NCI-H524 treated with DMSO at 0.1 percent for 48 hours (cell line): ENCODE results near the gene EHBP1.
"Not testable (repeated sequence)": the region's sequence is repeated elsewhere in the genome, so short reads cannot be mapped to it uniquely, and the experiment has no call there.

Experiments
- DNase-seq: peaks from one replicate; lab custom pipeline; 2025; lab: John Stamatoyannopoulos, UW

The EHBP1 gene

DNA sequence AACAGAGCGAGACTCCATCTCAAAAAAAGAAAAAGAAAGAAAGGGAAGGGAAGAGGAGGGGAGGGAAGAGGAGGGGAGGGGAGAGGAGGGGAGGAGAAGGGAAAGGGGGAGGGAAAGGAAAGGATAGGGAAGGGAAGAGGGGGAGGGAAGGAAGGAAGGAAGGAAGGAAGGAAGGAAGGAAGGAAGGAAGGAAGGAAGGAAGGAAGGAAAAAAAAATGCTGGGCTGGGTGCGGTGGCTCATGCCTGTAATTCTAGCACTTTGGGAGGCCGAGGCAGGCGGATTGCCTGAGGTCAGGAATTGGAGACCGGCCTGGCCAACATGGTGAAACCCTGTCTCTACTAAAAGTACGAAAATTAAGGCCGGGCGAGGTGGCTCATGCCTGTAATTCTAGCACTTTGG lies 314.2 kb downstream of the EHBP1 start:
- DNase-seq: not testable (repeated sequence)

DNA sequence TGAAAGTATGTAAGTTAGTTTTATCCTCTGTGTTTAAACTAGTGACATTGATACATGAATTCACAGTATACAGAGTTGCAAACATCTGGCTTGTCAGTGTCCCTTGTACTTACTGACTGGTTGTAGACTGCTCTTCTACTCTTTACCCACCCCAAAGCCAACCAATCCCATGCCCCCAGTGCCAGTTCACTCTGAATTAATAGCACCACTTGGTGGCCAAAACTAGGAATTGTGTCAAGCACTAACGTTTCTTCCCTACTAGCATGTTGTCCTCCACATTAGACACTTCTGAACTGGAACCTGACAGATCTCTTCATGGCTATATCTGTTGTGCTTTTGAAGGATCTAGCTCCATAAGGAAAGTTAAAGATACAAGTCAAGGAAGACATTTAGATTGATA lies 317.9 kb downstream of the EHBP1 start:
- no peak for DNase-seq

DNA sequence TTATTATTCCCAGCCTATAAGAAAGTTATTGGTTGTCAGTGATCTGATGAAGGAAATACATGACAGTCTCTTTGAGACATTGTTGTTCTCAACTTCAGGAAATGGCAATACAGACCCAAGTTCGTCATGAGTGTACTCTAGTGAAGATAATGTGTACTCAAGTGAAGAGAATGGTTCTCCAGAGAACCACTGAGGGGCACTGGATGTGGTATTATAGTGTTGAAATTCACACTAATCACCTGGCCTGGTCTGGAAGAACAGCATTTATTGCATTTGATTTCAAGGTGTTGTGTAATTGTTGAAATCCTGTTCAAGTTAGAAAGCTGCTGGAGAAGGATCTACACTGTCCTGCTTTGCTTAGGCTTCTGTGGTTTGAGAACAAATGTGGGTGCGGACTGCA lies 321.7 kb downstream of the EHBP1 start:
- no peak for DNase-seq

DNA sequence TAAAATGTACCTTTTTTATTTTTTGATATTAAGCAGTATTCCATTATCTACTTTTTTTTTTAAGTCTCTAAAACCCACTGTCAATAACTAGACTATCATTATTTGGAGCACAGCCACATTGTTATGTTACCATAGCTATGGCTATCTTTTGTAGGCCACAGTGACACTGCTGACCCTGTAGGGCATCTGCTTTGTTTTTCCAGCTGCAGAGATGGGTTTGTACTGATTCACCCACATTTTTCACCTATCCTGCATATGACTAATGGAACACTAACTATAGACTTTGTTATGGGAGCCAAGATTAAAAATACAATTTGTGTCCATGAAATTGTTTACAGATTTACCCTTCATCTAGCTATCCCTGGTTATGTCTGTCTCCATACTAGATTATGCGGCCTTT lies 323.5 kb downstream of the EHBP1 start:
- no peak for DNase-seq

DNA sequence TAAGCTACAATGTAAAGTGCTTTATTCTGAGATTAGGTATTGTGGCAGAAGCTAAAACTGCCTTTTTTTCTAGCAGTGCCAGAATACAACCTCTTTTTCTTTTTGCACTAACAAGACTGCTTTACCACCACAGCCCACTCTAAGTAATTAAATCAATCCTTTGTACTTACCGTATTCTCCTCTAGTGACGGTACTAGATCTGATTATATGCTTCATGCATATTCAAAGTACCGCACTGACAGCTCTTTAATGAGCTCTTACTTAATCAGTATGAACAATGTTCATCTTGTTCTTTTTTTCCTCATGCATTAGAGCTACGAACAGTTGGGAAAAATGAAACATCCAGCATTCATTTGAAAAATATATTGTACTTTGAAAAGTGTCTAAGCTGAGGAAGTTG lies 329.0 kb downstream of the EHBP1 start:
- no peak for DNase-seq

DNA sequence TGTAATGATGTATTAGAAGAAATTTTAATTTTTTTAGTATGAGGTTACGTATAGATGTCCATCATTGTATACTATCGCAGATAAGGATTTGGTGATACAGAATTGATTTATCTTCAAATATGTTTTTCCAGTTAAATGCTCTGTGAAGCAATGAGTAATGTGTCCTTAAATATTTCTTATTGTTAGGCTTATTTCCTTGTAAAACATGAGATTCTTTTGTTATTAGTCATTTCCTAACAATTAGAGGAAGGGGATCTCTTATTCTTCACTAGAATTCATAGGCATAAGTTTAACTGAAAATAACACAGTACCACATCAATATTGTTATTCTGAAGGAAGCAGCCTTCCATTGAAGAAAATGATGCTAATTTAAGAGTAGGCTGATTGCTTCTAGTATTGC lies 329.7 kb downstream of the EHBP1 start:
- no peak for DNase-seq

DNA sequence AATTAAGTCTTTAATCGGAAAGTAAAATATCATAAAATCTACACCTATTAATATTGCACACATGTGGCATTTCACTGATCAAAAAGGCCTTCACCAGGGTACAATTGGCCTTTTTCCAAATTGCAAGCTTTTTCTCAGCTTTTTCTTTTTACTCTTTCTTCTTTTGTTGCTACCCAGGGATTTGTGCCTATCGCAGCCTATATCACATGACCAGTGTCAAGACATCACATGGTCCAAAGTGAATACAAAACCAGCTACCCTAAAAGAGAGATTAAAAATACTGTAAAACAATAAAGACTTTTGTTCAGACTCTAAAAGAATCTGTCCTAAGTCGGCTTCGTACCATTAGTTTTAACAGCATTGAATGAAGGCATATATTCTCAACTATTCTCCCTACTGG lies 330.1 kb downstream of the EHBP1 start:
- no peak for DNase-seq

DNA sequence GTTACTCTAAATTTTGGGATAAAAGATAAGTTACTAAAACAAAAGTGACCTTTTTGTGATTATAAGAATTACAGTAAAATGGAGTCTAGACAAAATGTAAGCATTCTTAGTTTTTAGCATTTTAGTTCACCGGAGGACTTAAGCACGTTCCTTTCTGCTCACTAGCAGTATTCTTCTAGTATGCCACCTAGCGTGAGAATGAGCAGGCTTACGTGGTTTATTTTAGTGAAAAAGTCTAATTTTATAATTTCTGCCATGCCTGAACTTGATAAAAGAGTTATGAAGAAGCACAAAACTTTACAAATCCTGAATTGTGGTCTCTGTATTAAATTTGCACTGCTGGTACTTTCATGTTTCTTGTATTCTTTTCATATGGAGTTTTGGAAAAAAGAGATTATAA lies 332.5 kb downstream of the EHBP1 start:
- no peak for DNase-seq

DNA sequence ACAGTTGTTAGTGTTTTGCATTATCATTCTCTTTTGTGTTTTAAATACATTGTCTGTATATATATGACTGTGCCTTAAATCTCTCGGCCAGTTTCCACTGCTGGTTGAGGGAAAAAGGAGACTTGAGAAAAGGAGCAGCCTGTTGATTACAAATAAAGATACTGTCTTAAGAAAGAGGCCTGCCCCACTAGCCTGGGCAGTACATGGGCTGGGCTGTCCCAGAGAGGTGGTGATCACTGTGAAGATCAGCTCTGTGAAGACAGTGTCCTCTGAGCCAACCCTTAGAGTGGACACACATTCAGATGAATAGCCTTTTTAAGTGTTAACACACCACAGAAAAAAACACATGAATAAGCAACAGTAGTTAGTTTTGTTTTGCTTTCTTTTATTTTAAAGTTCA lies 335.1 kb downstream of the EHBP1 start:
- DNase-seq: no peak

DNA sequence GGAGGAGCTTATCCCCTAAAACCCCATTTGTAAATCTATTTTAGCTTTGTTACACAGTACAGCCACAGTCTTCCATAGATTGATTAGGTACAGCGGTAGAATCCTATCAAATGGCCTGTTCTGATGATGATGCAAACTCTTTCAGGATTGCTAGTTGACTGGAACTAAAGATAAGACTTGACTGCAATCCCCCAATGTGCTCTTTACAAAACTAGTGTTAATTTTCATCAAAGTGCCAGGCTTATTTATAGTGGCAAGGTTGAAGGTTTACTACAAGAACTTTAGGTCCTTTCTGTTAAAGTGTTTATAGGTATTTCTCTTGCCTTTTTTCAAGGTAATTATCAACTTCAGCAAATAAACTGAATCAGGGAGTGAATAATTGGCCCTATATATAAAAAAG lies 336.1 kb downstream of the EHBP1 start:
- DNase-seq: no peak

DNA sequence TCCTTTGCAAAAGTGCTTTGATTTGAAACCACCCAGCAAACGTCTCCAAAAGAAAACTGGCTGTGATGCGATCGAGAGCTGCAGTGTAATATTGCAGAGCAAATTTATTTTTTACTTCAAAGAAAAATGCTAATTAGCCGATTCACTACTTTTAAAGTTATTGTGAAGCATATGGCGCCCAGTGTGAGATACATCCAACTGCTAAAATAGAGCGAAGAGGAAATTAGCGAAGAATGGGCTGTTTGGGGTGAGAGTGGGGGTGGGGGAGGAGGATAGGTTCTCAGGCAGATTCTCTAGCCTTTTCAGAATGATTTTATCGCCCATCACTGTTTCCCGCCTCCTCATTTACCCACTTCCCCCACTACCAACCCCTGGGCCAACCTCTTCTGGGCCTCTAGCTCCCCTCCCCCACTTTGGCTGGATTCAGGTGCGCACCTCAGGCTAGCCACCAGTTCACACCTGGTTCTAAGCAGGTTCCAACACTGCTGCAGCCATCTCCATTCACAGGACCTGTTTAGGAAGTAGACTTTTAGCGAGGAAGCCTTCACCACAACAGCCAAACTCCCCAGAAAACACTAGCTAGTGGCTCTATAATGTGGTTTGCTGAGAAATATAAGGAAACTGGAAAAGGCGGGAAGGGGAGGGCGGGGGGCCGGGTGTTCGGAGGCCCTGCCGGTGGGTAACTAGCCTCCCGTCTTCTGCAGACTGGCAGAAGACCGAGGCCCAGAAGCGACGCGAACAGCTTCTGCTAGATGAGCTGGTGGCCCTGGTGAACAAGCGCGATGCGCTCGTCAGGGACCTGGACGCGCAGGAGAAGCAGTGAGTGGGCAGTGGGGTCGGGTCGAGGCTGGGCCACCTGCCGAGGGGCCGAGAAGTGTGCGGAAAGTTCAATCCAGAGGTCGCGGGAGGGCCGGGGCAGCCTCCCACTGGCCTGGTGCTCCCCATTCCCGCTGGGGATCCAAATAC lies 339.1 kb downstream of the EHBP1 start:
- DNase-seq: no peak

DNA sequence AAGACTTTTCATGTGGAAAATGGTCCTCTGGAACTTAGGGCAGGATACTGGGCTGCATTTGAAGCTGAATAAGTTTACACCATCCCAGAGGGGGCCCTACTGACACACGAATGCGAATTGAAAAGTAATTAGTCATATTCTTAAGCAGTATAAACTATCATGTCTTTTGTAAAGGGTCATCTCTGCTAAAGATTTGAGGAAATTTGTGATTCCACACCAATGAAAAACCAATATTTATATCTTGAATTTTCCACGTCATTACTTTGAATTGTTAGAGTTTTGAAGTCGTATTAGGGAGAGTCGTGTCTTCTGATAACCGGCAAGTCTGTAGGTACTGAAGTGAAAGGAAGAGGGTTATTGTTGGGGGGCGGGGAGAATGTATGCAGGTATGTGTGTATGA lies 341.0 kb downstream of the EHBP1 start:
- no peak for DNase-seq

DNA sequence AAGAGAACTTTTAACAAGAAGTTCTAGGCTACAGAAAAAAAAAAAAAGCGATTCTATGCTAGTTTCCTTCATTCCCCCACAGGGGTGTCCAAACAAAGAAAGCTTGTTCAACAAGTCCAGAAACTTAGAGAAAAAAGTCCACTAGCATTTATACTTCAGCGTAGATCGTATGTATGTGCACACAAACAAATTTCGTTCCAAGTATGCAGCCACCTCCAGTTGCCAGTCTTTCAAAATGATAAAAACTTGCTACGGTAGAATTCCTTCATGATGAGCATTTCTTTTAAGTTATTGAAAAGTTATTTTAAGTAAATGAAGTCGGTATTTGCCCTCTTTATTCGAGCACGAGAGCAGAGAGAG lies 341.4 kb downstream of the EHBP1 start:
- no peak for DNase-seq

DNA sequence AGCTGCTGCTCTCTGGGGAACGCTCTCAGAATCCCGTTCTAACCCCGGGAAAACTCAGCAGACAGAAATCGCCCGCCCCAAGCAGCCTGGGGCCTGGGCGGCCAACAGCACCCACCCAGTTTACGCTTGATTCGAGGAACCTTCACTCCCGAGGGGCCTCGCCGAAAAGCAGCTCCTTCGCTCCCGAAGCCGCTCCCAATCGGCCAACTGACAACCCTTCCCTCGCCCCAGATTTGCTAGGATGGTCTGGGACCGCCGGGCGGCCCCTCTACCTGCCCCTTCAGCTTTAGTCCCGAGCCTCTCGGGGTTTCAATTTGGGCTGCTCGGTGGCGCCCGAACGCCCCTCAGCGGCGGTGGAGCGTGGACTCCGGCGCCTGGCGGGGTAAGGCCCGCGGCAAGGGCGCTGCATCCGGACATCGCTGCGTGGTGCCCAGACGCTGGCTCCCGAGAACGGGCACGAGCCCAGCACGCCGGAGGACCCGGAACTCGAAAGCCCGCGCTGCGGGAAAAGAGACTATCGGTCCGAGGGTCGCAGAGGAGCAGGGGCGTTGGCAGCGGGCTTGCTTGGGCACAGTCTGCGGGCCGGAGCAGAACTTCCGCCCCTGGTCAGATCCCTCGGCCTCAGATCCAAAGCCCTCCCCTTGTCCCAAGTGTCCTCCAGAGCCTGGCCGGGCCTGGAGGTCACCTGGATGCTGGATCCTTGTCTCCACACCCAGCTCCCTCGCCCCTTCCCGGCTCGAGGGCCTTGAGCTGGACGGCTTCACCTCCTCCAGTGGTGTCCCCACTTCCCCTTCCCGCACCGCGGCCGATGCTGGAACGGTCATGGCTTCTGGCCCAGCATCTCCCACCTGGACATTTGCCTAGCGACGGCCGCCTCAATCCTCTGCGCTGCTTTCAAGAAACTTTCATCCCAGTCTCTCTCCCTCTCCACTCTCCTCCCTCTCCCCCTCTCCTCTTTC lies 342.1 kb downstream of the EHBP1 start:
- no peak for DNase-seq

DNA sequence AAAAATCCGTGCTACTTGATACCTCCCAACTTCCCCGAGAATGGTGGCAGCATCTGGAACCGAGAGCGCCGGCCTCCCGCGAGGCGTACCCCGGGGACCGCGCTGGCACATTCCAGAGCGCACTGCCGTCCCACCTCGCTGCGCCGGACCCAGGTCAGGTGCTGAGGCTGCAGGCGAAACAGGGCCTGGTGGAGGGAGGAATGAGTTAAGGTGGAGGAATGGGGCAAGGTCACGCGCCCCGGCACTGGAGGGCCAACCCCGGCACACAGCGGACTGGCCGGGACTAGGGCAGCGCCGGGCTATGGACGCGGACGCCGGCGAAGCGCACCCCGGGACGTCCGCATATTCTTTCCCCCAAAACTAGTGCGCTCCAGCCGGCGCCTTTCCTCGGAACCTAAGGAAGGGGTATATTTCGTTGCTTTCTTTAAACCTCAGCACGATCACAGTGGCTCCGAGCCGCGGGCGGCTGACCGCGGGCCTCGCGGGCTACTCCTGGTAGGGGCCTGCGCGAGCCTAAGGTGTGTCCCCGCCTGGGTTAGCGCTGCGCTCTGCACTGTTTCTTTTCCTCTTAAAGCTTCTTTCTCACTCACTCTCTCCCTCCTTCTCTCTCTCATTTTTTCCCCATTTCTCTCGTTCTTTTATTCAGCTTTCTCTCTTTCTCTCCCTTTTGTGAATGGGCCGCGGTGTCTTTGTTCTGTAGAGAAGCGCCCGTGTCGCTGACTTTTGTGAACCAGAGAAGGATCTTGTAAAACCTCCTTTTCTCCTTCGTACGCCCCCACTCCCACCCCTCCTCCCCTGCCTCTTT lies 343.1 kb downstream of the EHBP1 start:
- no peak for DNase-seq

DNA sequence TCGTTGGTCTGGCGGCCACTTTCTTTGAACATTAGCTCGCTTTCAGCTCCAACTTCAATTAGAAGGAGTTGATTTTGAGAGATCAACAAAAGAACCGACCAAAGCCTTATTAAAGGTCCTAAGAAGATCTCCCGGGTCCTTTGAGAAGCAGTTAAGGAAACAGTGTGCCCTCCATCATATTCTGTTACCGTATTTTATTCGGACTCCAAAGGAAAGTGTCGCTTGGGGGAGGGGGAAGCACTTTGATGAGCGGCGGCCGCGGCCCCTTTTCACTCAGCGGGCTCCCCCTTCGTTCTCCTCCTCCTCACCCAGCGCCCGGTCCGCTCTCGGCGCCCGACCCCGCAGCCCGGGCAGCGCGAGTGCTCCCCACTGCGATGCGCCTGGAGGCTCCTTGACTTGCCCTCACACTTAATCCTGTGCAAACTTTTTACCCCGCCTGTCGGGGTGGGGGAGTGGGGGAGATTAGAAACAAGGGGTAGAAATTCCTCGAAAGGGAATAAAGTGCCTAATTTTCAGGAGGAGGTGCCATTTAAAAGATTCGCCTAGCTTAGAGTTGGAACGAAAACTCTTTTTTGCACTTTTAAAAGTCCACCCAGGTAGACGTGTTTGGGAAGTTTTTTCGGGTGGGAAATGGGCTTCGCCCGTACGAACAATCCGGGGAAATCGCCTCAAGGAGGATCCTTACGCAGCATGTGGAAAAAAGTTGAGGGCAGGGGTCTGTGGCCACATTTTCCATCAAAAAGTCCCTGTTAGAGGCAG lies 343.9 kb downstream of the EHBP1 start:
- no peak for DNase-seq

DNA sequence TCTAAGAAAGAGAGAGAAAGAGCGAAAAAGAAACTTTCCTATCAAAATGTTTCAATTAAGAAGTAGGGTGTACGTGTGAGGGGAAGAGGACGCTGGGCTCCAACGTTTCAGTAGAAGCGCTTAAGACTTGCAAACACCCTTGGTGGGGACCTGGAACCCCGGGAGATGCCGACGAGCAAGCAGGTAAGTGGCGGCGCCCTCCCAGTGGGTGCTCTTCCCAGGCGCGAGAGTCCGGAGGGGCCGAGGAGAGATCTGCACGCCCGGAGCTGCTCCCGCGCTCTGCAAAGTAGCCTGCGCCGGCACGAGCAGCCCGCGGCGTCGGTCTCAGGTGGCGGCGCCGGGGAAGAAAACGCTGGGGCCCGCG lies 344.4 kb downstream of the EHBP1 start:
- DNase-seq: no peak

DNA sequence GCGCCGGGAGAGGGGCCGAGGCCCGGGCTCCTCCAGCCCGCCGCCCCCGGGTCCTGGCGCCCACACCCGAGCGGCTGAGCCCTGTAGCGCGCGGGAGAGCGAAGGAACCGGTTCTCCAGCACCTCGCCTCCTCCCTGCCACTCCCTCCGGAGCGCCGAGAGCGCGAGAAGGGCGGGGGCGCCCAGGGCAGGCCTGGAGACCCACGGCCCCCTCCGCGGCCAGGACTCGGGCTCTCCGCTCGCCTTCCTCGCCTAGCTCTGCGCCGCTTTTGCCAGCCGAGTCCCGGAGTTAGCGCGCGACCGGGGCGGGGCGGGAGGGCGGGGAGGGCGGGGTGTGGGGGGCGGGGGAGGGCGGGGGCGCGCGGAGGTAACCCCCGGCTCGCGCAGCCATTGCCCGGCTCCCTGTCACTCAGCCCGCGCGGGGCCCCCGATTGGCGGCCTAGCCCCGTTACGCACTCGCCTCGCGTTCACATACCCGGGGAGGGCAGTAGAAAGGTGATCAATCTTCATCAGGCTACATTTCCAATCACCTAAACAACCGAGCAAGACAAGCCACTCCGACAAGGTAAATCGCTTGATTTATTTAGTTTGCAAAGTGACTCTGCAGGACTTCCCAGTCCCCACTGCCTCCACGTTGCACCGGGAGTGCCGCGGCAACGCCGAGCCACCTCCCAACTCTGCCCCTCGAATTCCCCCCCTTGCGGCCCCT lies 345.0 kb downstream of the EHBP1 start, which contains the start of gene OTX1:
TSS of gene OTX1 (plus strand) at position 497 of the 708 bp plus-strand sequence. CDS start 2,161 bp downstream, outside the sequence.
- DNase-seq: no peak

DNA sequence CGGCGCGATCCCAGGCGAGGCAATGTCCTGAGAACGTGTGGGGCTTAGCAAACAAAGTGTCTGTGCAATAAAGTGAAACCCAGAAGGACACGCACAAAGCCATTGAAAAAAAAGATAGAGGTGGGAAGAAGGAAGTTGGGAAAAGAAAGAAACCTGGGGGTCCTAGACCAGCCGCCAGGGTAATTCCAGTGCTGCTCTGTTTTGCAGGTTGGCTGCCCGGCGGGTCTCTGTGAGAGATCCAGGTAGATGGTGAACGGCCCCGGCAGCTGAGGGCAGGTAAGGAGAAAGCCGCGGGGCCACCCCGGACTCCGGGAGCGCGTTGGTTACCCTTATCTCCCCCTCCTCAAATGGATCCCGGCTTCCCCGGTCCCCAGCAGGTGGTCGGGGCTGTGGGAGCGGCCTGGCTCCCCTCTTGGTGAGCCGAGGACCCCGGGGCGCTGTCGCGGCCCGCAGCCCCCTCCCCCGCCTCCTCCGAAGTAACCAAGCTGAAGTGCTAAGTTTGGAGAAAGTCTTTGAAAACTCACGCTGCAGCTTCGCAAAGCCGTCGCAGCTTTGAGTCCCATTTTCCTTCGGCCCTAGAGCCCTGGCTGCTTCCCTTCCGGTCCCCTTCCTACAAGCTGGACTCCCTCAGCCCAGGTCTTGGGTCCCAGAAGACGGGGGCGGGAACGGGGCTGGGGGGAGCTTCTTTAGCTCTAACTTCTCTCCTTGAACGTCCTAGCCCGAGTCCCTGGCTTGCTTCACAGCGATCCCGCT lies 345.7 kb downstream of the EHBP1 start:
- no peak for DNase-seq

DNA sequence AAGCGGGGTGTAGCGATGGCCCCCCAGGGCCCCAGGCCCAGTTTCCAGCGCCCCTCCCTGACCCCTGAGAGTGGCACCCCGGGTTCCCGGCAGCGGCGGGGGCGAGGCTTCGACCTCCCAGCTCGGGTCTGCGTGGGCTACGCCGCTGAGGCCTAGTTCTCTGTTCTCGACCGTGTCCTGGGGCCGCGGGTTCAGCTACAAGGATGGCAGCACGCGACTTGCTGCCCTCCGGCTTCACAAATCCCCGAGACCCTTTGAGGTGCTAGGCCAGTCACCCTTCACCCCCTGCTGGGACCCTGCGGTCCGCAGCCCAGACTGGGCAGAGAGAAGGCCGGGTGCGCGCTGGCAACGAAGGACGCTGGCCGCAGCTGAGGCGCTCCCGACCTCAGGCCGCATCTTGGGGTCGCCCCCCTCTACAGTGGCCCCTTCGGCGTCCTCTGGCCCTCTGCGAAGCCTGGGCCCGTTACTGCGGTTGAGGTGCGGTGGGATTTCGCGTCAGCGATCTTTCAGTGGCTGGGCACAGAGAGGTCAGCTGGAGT lies 346.4 kb downstream of the EHBP1 start:
- DNase-seq: no peak
